K562 (cell line): Measurements from ENCODE around the gene ASCL2. TPM values are rescaled to one million over a fixed set of nuclear protein-coding genes. Genes with fewer than 3 reads are reported as not detected.

Experiments
- CBX5 ChIP-seq: IDR thresholded peaks from 2 replicates; pipeline ENCODE4 v1.6.1; 2014; ENCODE audit warnings: low read depth, borderline replicate concordance
- EGR1 ChIP-seq: fragments of 450-650 bp; conservative IDR thresholded peaks from 2 replicates; pipeline ENCODE4 v1.6.1; 2017; ENCODE audit warnings: mild to moderate bottlenecking
- ESRRB ChIP-seq: fragments of 250-450 bp; sonication (Bioruptor Pico); IDR thresholded peaks from 2 replicates; pipeline ENCODE4 v1.5.0; 2020; ENCODE audit warnings: mild to moderate bottlenecking, moderate library complexity, borderline replicate concordance
- FOXJ3 ChIP-seq: sonication (generic); formaldehyde crosslinking; IDR thresholded peaks from 2 replicates; pipeline ENCODE4 v1.4.0; 2020; ENCODE audit warnings: mild to moderate bottlenecking, missing genetic modification reagents
- GATA2 ChIP-seq: sonication (generic); formaldehyde crosslinking; IDR thresholded peaks from 2 replicates; pipeline ENCODE4 v1.4.0; 2020; ENCODE audit warnings: mild to moderate bottlenecking, missing genetic modification reagents
- MAFF ChIP-seq: IDR thresholded peaks from 2 replicates; pipeline ENCODE4 v1.6.1; 2012; ENCODE audit warnings: low read length, improper control_type of control experiment
- MCM7 ChIP-seq, 2 experiments: fragments of 450-650 bp; IDR thresholded peaks; 2 replicates each; pipeline ENCODE4 v1.6.1; 2016 to 2018
- RAD51 ChIP-seq: fragments of 450-650 bp; IDR thresholded peaks from 2 replicates; pipeline ENCODE4 v1.7.1; 2016; ENCODE audit warnings: low read depth, mild to moderate bottlenecking, borderline replicate concordance
- RERE ChIP-seq: sonication (generic); formaldehyde crosslinking; IDR thresholded peaks from 2 replicates; pipeline ENCODE4 v1.8.0; 2023; ENCODE audit warnings: missing genetic modification reagents, mild to moderate bottlenecking, borderline replicate concordance
- RNF2 ChIP-seq: sonication (generic); IDR thresholded peaks from 2 replicates; pipeline ENCODE4 v1.6.1; 2016
- SIX5 ChIP-seq, 2 experiments: IDR thresholded peaks; 2 replicates each; pipeline ENCODE4 v1.6.1; 2011; ENCODE audit warnings: low read length in 2 of 2, borderline replicate concordance in 1 of 2, low read depth in 1 of 2, mild to moderate bottlenecking in 1 of 2, moderate library complexity in 1 of 2; ENCODE audit not compliant: insufficient read depth in 1 of 2
- SMARCE1 ChIP-seq: fragments of 450-650 bp; IDR thresholded peaks from 2 replicates; pipeline ENCODE4 v1.7.1; 2016; ENCODE audit warnings: mild to moderate bottlenecking
- SNRNP70 ChIP-seq: fragments of 200-400 bp; formaldehyde crosslinking; optimal IDR thresholded peaks from 2 replicates; pipeline ENCODE3; 2017; ENCODE audit warnings: low read depth, low read length
- TAF15 ChIP-seq: fragments of 200-400 bp; formaldehyde crosslinking; IDR thresholded peaks from 2 replicates; pipeline ENCODE4 v1.6.1; 2017; ENCODE audit warnings: mild to moderate bottlenecking, low read depth, low read length, moderate library complexity
- TOE1 ChIP-seq, 2 experiments: fragments of 450-650 bp in 1 of 2; sonication (generic) in 1 of 2; formaldehyde crosslinking in 1 of 2; IDR thresholded peaks; 2 replicates each; pipeline versions ENCODE4 v1.7.1 to v1.8.0; 2016 to 2022; ENCODE audit warnings: borderline replicate concordance in 2 of 2, mild to moderate bottlenecking in 2 of 2, antibody characterized with exemption in 1 of 2, inconsistent platforms in 1 of 2, low read depth in 1 of 2, missing genetic modification reagents in 1 of 2, moderate library complexity in 1 of 2
- UBTF ChIP-seq, 2 experiments: IDR thresholded peaks; 2 replicates each; pipeline ENCODE4 v1.6.1; 2012; ENCODE audit warnings: improper control_type of control experiment in 2 of 2, low read depth in 2 of 2, low read length in 2 of 2, borderline replicate concordance in 1 of 2
- USF1 ChIP-seq: sonication (generic); formaldehyde crosslinking; IDR thresholded peaks from 2 replicates; pipeline ENCODE4 v1.9.0; 2022; ENCODE audit warnings: mild to moderate bottlenecking, missing genetic modification reagents
- ZC3H11A ChIP-seq: IDR thresholded peaks from 2 replicates; pipeline ENCODE4 v1.6.1; 2012; ENCODE audit warnings: low read depth, low read length, improper control_type of control experiment
- ZNF274 ChIP-seq: IDR thresholded peaks from 2 replicates; pipeline ENCODE4 v1.6.1; 2011; ENCODE audit warnings: low read depth, mild to moderate bottlenecking, low read length, moderate library complexity, borderline replicate concordance
- polyA plus RNA-seq, 8 experiments: library from polyadenylated mRNA; depleted of rRNA in 4 of 8; stranded (reverse) in 5 of 8; unstranded in 3 of 8; fragments of >200 nt; fragmentation: Nextera tagmentation in 2 of 8; fragmentation: Illumina TruSeq in 1 of 8; extraction: Ambion mirVana in 2 of 8; extraction: Trizol in 1 of 8; gene quantifications; 2 replicates each; pipeline versions ENCODE4 v1.2.1 to v1.2.3, GENCODE V29; 2011 to 2014; ENCODE audit warnings: inconsistent platforms in 1 of 8, missing spikeins in 1 of 8
- total RNA-seq, 7 experiments: library from RNA; depleted of rRNA in 6 of 7; stranded (reverse); fragments of >200 nt in 6 of 7; fragmentation: Illumina TruSeq in 2 of 7; extraction: Trizol in 2 of 7; gene quantifications; 2 replicates each; pipeline versions ENCODE4 v1.2.1 to v1.2.3, GENCODE V29; 2011 to 2021; ENCODE audit warnings: low replicate concordance in 1 of 7

Gene ASCL2
- total and polyA plus RNA-seq, 9 of the 15 experiments (the other 6 are each of a cell fraction or from before 2014, with no cell fraction given), result 0.11 to 1.4 (median 0.36) TPM; not detected in 2

GRCh38 chr11:2277008-2277346, 6.6 kb upstream of the ASCL2 start (continued):
- TF ChIP-seq UBTF (IDR thresholded peaks at IDR 0.05; ENCODE audit: borderline replicate concordance in 1 of 2, low read depth in 2 of 2, low read length in 2 of 2), result no peak
- no peak for TF ChIP-seq MAFF
- no peak for TF ChIP-seq MCM7 (IDR thresholded peaks at IDR 0.05)
- TF ChIP-seq ESRRB (CRISPR knock-in tag), result no peak
- TF ChIP-seq ZNF274, result no peak
- no peak for TF ChIP-seq SIX5 (IDR thresholded peaks at IDR 0.05; ENCODE audit: borderline replicate concordance in 1 of 2, insufficient read depth in 1 of 2, low read depth in 1 of 2, low read length in 2 of 2)
- peak; percentile 68 for TF ChIP-seq USF1 (CRISPR knock-in tag)
- TF ChIP-seq CBX5, result no peak
- TF ChIP-seq RAD51, result 0 out of 2 replicates have a peak, but pooled peaks have one; percentile 13
- no peak for TF ChIP-seq TAF15
- TF ChIP-seq SMARCE1, result no peak
- TF ChIP-seq FOXJ3 (CRISPR knock-in tag), result no peak
- no peak for TF ChIP-seq SNRNP70
- TF ChIP-seq EGR1, result no peak
- no peak for TF ChIP-seq ZC3H11A
- TF ChIP-seq RERE, result no peak
- TF ChIP-seq RNF2, result no peak
- TF ChIP-seq GATA2 (CRISPR knock-in tag), result no peak
- no peak for TF ChIP-seq TOE1 (IDR thresholded peaks at IDR 0.05; ENCODE audit: borderline replicate concordance)
- no peak for TF ChIP-seq TOE1 (CRISPR knock-in tag; IDR thresholded peaks at IDR 0.05; ENCODE audit: borderline replicate concordance, low read depth)
